ENCODE data around the gene CALHM5.

GRCh38 chr6:116528780-116529179, 17.3 kb downstream of the CALHM5 start:
- TF ChIP-seq CTCF (IDR thresholded peaks at IDR 0.05) = no peak
- TF ChIP-seq EP300 (IDR thresholded peaks at IDR 0.05) = no peak
- no peak for TF ChIP-seq POLR2A (IDR thresholded peaks at IDR 0.05)
